SK-N-SH (cell line): Measurements from ENCODE around the gene MALRD1. TPM values are rescaled to one million over a fixed set of nuclear protein-coding genes. Genes with fewer than 3 reads are reported as not detected.

ENCODE experiments used
- CTCF ChIA-PET: fragments of 300-600, 350-600 bp; formaldehyde crosslinking; extraction: SDS; loops from one replicate; lab custom pipeline; 2021; lab: Yijun Ruan, JAX
- POLR2A ChIA-PET: fragments of 350-600 bp; sonication (Branson Sonifier 250); formaldehyde crosslinking; extraction: SDS; loops from one replicate; lab custom pipeline; 2020; ENCODE audit warnings: antibody characterized with exemption, inconsistent platforms; lab: Yijun Ruan, JAX
- DNase-seq: peaks from one replicate; pipeline ENCODE4 v3.0.0; 2012
- H2AFZ ChIP-seq: fragments of 200-600 bp; sonication (generic); 2 replicates; pipeline ENCODE4 v1.8.1; 2016; ENCODE audit warnings: antibody characterized with exemption, mild to moderate bottlenecking, low read depth
- H3F3A ChIP-seq: fragments of 200-600 bp; sonication (generic); replicated peaks from 2 replicates; pipeline ENCODE3; 2016; ENCODE audit warnings: antibody characterized with exemption, mild to moderate bottlenecking; ENCODE audit not compliant: insufficient read depth
- H3K27ac ChIP-seq, 2 experiments: fragments of 200-500 bp in 1 of 2; fragments of 200-600 bp in 1 of 2; sonication (Bioruptor generic) in 1 of 2; sonication (generic), shearing (Covaris generic) in 1 of 2; 2 replicates each; pipeline versions ENCODE4 v1.5.1 to v1.6.1; 2014 to 2016; ENCODE audit warnings: low read depth in 2 of 2, inconsistent platforms in 1 of 2, low read length in 1 of 2, mild to moderate bottlenecking in 1 of 2, mixed read lengths in 1 of 2
- H3K27me3 ChIP-seq: fragments of 200-600 bp; sonication (generic), shearing (Covaris generic); 2 replicates; pipeline ENCODE4 v1.6.1; 2016; ENCODE audit warnings: mixed run types; ENCODE audit not compliant: insufficient read depth
- H3K36me3 ChIP-seq, 2 experiments: fragments of 200-500 bp in 1 of 2; fragments of 200-600 bp in 1 of 2; sonication (Bioruptor generic) in 1 of 2; sonication (generic) in 1 of 2; replicated peaks in 1 of 2; 2 replicates each; pipeline versions ENCODE3 to v1.5.1; 2014 to 2016; ENCODE audit warnings: low read length in 1 of 2, mild to moderate bottlenecking in 1 of 2; ENCODE audit not compliant: insufficient read depth in 2 of 2, control insufficient read depth in 1 of 2
- H3K4me1 ChIP-seq, 2 experiments: fragments of 200-500 bp in 1 of 2; fragments of 200-600 bp in 1 of 2; sonication (Bioruptor generic) in 1 of 2; sonication (generic), shearing (Covaris generic) in 1 of 2; 2 replicates each; pipeline versions ENCODE4 v1.5.1 to v1.6.1; 2014 to 2016; ENCODE audit warnings: low read depth in 1 of 2, low read length in 1 of 2, mixed run types in 1 of 2; ENCODE audit not compliant: insufficient read depth in 2 of 2, control insufficient read depth in 1 of 2
- H3K4me2 ChIP-seq: fragments of 200-600 bp; sonication (generic), shearing (Covaris generic); 2 replicates; pipeline ENCODE4 v1.6.1; 2017; ENCODE audit warnings: mixed run types
- H3K4me3 ChIP-seq, 2 experiments: fragments of 200-500 bp in 1 of 2; fragments of 200-600 bp in 1 of 2; sonication (Bioruptor generic) in 1 of 2; sonication (generic), shearing (Covaris generic) in 1 of 2; 2 replicates each; pipeline versions ENCODE4 v1.5.1 to v1.8.1; 2014 to 2016; ENCODE audit warnings: low read depth in 2 of 2, inconsistent platforms in 1 of 2, low read length in 1 of 2, mild to moderate bottlenecking in 1 of 2, mixed read lengths in 1 of 2, moderate library complexity in 1 of 2
- H3K79me2 ChIP-seq: fragments of 200-600 bp; sonication (generic); 2 replicates; pipeline ENCODE4 v1.8.1; 2017; ENCODE audit warnings: mild to moderate bottlenecking; ENCODE audit not compliant: insufficient read depth
- H3K9ac ChIP-seq: fragments of 200-600 bp; sonication (generic); 2 replicates; pipeline ENCODE4 v1.6.1; 2017; ENCODE audit warnings: mixed run types
- H3K9me2 ChIP-seq: fragments of 200-600 bp; sonication (generic); 2 replicates; pipeline ENCODE4 v1.6.1; 2017; ENCODE audit warnings: mixed run types
- H3K9me3 ChIP-seq: fragments of 200-600 bp; sonication (generic); 2 replicates; pipeline ENCODE4 v1.6.1; 2017; ENCODE audit warnings: mixed run types, mild to moderate bottlenecking, moderate library complexity
- H4K20me1 ChIP-seq: fragments of 200-600 bp; sonication (generic); 2 replicates; pipeline ENCODE4 v1.6.1; 2017; ENCODE audit warnings: mild to moderate bottlenecking, mixed run types; ENCODE audit not compliant: insufficient read depth
- EP300 ChIP-seq, 2 experiments: IDR thresholded peaks; 2 replicates each; pipeline versions ENCODE4 v1.4.0 to v1.6.1; 2012; ENCODE audit warnings: borderline replicate concordance in 1 of 2, low read depth in 1 of 2, low read length in 1 of 2
- EZH2phosphoT487 ChIP-seq: fragments of 200-600 bp; sonication (generic); IDR thresholded peaks from 2 replicates; pipeline ENCODE4 v1.6.1; 2017; ENCODE audit warnings: low read depth, mixed run types, mild to moderate bottlenecking, antibody characterized with exemption, moderate library complexity, borderline replicate concordance
- FOSL2 ChIP-seq: IDR thresholded peaks from 2 replicates; pipeline ENCODE4 v1.4.0; 2012; ENCODE audit warnings: low read depth, mild to moderate bottlenecking, moderate library complexity, borderline replicate concordance
- GABPA ChIP-seq: IDR thresholded peaks from 2 replicates; pipeline ENCODE4 v1.4.0; 2012; ENCODE audit warnings: low read depth, mild to moderate bottlenecking
- JUND ChIP-seq: IDR thresholded peaks from 2 replicates; pipeline ENCODE4 v1.4.0; 2012
- MEF2A ChIP-seq: IDR thresholded peaks from 2 replicates; pipeline ENCODE4 v1.4.0; 2012; ENCODE audit warnings: low read depth, borderline replicate concordance
- MXI1 ChIP-seq: IDR thresholded peaks from 2 replicates; pipeline ENCODE4 v1.6.1; 2012; ENCODE audit warnings: mild to moderate bottlenecking, low read depth, low read length, improper control_type of control experiment
- PBX3 ChIP-seq: IDR thresholded peaks from 2 replicates; pipeline ENCODE4; 2012
- POLR2AphosphoS5 ChIP-seq: IDR thresholded peaks from 2 replicates; pipeline ENCODE4 v1.6.1; 2012; ENCODE audit warnings: low read depth, low read length
- RFX5 ChIP-seq: IDR thresholded peaks from 2 replicates; pipeline ENCODE4 v1.6.1; 2012; ENCODE audit warnings: mild to moderate bottlenecking, improper control_type of control experiment, low read length
- SIN3A ChIP-seq: IDR thresholded peaks from 2 replicates; pipeline ENCODE4 v1.6.1; 2012; ENCODE audit warnings: low read depth, mild to moderate bottlenecking, low read length, moderate library complexity, borderline replicate concordance
- SMC3 ChIP-seq: IDR thresholded peaks from 2 replicates; pipeline ENCODE4 v1.6.1; 2012; ENCODE audit warnings: low read depth, low read length, improper control_type of control experiment
- TAF1 ChIP-seq: IDR thresholded peaks from 2 replicates; pipeline ENCODE4 v1.6.1; 2012; ENCODE audit warnings: low read depth, mild to moderate bottlenecking, low read length, moderate library complexity, borderline replicate concordance
- TCF12 ChIP-seq: IDR thresholded peaks from 2 replicates; pipeline ENCODE4 v1.4.0; 2012
- WGBS: methylation state at CpG from one replicate; pipeline ENCODE4 v1.1.6; 2017; ENCODE audit warnings: low lambda C conversion rate; 5-methylcytosine and 5-hydroxymethylcytosine counted together
- polyA plus RNA-seq, 3 experiments: library from polyadenylated mRNA; depleted of rRNA; stranded (reverse); fragments of >200 nt; gene quantifications; 2 replicates each; pipeline ENCODE4 v1.2.3, GENCODE V29; 2012
- TF ChIP-seq, protein P1 (sequence below): fragments of 150-350 bp; IDR thresholded peaks from 2 replicates; pipeline ENCODE4 v1.6.1; 2016; ENCODE audit warnings: mild to moderate bottlenecking, low read depth, low read length

MALRD1 gene
- polyA plus RNA-seq, 1 of the 3 experiments (the other 2 are of a cell fraction): not detected

DNA sequence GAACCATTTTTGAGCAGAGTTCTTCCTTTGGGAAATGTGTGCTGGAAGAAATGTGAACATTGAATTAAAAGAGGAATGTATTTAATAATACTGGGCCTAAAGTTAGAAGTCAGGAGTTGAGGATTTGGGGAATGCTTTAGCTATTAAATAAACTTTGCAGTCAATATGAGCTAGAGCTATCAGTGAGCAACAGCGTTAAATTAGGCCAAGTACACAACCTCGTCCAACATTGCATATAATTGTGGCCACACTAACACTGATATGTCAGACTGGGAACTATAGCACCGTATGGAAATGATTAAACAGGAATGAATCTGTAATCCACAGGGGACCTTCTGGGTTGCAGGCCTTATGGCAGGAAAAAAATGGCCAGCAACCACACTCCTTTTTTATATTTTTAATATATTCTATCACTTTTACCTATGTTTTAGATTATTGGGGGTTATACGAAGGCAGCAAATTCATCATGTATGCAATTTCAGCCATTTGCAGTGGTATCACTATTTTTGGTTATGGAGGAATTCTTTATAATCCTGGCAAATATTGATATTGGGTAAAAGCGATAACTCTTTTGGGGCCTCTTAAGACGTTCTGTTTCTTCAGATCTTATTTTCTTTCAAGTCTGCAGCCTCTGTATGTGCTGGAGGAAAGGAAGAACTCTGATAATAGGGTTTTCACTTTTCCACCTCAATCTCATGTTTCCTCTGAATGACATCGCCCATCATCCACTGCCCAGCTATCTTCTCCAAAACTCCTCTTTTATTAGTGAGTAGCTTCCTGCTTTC lies 531.4 kb downstream of the MALRD1 start:
- H3K4me1 ChIP-seq: peaks cover 0 to 3% of the 10 kb centered on the region in 2 experiments; a peak in 2 of 4 replicates
- POLR2A ChIA-PET: no interaction called here
- no peaks in the 10 kb centered on the region for H3F3A ChIP-seq
- no peaks in the 10 kb centered on the region for H3K9me2 ChIP-seq
- peak; percentile 15 for DNase-seq
- H3K4me3 ChIP-seq: no peak overlapping the region
- no peaks in the 10 kb centered on the region for H4K20me1 ChIP-seq
- no peaks in the 10 kb centered on the region for H3K79me2 ChIP-seq
- TF ChIP-seq FOSL2 (no peak), TAF1 (no peak), RFX5 (no peak), JUND (no peak), EZH2phosphoT487 (no peak), GABPA (no peak), EP300 (IDR thresholded peaks at IDR 0.05; ENCODE audit: borderline replicate concordance in 1 of 2, low read depth in 1 of 2, low read length in 1 of 2) (no peak)
- H3K9me3 ChIP-seq: no peaks in the 10 kb centered on the region
- H3K4me2 ChIP-seq: no peak overlapping the region
- H3K27me3 ChIP-seq: no peaks in the 10 kb centered on the region
- no peak overlapping the region for H3K9ac ChIP-seq
- CTCF ChIA-PET: no interaction called here
- 54% methylated on average over 7 of the region's 7 CpGs for WGBS
- no peaks in the 10 kb centered on the region for H3K36me3 ChIP-seq
- no peak overlapping the region for H2AFZ ChIP-seq
- no peak overlapping the region for H3K27ac ChIP-seq

- Histone ChIP-seq H3K4me2 (no peak overlapping the region), H3K27me3 (no peaks in the 10 kb centered on the region), H2AFZ (no peak overlapping the region), H3K9ac (no peak overlapping the region), H3K9me2 (no peaks in the 10 kb centered on the region), H3K4me3 (no peak overlapping the region), H3K79me2 (no peaks in the 10 kb centered on the region), H3K27ac (no peak overlapping the region), H3F3A (no peaks in the 10 kb centered on the region), H3K36me3 (no peaks in the 10 kb centered on the region), H4K20me1 (no peaks in the 10 kb centered on the region), H3K9me3 (no peaks in the 10 kb centered on the region), H3K4me1 (peaks cover 0 to 3% of the 10 kb centered on the region in 2 experiments; a peak in 2 of 4 replicates)
- ChIA-PET CTCF (no interaction called here), POLR2A (no interaction called here)
- DNase-seq: no peak
- TF ChIP-seq POLR2AphosphoS5: no peak
- no peak for TF ChIP-seq TCF12
- TF ChIP-seq SIN3A: no peak
- no peak for TF ChIP-seq EZH2phosphoT487
- TF ChIP-seq MEF2A: no peak
- no peak for TF ChIP-seq MXI1
- 78% methylated on average over 1 of the region's 1 CpG for WGBS
Observed at GRCh38 chr10:19580691-19581090, 532.1 kb downstream of the MALRD1 start.

- Histone ChIP-seq H3K9me3 (no peaks in the 10 kb centered on the region), H3K9ac (no peak overlapping the region), H3K27me3 (no peaks in the 10 kb centered on the region), H3K9me2 (peaks cover 3% of the 10 kb centered on the region; the same call in 1 of the 2 replicates), H3K36me3 (no peaks in the 10 kb centered on the region), H3K27ac (no peak overlapping the region), H3F3A (no peaks in the 10 kb centered on the region), H4K20me1 (no peaks in the 10 kb centered on the region), H3K4me3 (no peak overlapping the region), H3K79me2 (no peaks in the 10 kb centered on the region), H3K4me2 (no peak overlapping the region), H3K4me1 (no peaks in the 10 kb centered on the region), H2AFZ (no peak overlapping the region)
- ChIA-PET CTCF (interaction anchor here (1.1 kb wide), 1 partner anchor 11 kb away, joined by 3 read pairs; no protein-coding TSS in a partner anchor), POLR2A (no interaction called here)
- no peak for DNase-seq
- TF ChIP-seq PBX3 (no peak), FOSL2 (no peak), SMC3 (no peak), EP300 (IDR thresholded peaks at IDR 0.05; ENCODE audit: borderline replicate concordance in 1 of 2, low read depth in 1 of 2, low read length in 1 of 2) (no peak)
- TF ChIP-seq, protein P1, sequence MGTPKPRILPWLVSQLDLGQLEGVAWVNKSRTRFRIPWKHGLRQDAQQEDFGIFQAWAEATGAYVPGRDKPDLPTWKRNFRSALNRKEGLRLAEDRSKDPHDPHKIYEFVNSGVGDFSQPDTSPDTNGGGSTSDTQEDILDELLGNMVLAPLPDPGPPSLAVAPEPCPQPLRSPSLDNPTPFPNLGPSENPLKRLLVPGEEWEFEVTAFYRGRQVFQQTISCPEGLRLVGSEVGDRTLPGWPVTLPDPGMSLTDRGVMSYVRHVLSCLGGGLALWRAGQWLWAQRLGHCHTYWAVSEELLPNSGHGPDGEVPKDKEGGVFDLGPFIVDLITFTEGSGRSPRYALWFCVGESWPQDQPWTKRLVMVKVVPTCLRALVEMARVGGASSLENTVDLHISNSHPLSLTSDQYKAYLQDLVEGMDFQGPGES: no peak
- 61% methylated on average over 8 of the region's 8 CpGs for WGBS
Observed at GRCh38 chr10:19588608-19589007, 540.0 kb downstream of the MALRD1 start.
